Stimulated activated CD8-positive, alpha-beta memory T cell treated with anti-CD3 and anti-CD28 coated beads, Interleukin-15, amount 100 ng/mL, for 1 hour (primary cell): ENCODE measurements around the gene SLC10A7.

ENCODE experiments used
- DNase-seq: peaks from one replicate; pipeline ENCODE4 v3.0.0-alpha.2; 2020; ENCODE audit warnings: low read depth

The SLC10A7 gene

GRCh38 chr4:146494143-146494542 lies 27.6 kb downstream of the SLC10A7 start:
- DNase-seq: no peak

- DNase-seq: no peak
Measured at GRCh38 chr4:146490106-146490505, 31.6 kb downstream of the SLC10A7 start.

- no peak for DNase-seq
Measured at GRCh38 chr4:146488495-146489174, 33.1 kb downstream of the SLC10A7 start.

GRCh38 chr4:146486565-146486964 lies 35.2 kb downstream of the SLC10A7 start:
- no peak for DNase-seq

GRCh38 chr4:146485968-146486367 lies 35.8 kb downstream of the SLC10A7 start:
- no peak for DNase-seq

GRCh38 chr4:146482788-146483187 lies 39.0 kb downstream of the SLC10A7 start:
- no peak for DNase-seq

- DNase-seq: no peak
Measured at GRCh38 chr4:146481246-146481645, 40.5 kb downstream of the SLC10A7 start.

GRCh38 chr4:146478009-146478408 lies 43.7 kb downstream of the SLC10A7 start:
- no peak for DNase-seq

- no peak for DNase-seq
Measured at GRCh38 chr4:146477054-146477453, 44.7 kb downstream of the SLC10A7 start.

GRCh38 chr4:146472404-146472803 lies 49.3 kb downstream of the SLC10A7 start:
- DNase-seq: no peak

- DNase-seq: no peak
Measured at GRCh38 chr4:146470604-146471003, 51.1 kb downstream of the SLC10A7 start.

GRCh38 chr4:146469022-146469421 lies 52.7 kb downstream of the SLC10A7 start:
- no peak for DNase-seq

GRCh38 chr4:146465628-146466027 lies 56.1 kb downstream of the SLC10A7 start:
- no peak for DNase-seq

- DNase-seq: no peak
Measured at GRCh38 chr4:146462251-146462650, 59.5 kb downstream of the SLC10A7 start.

- DNase-seq: no peak
Measured at GRCh38 chr4:146458594-146458993, 63.1 kb downstream of the SLC10A7 start.

- no peak for DNase-seq
Measured at GRCh38 chr4:146456681-146457080, 65.1 kb downstream of the SLC10A7 start.

GRCh38 chr4:146453181-146453807 lies 68.4 kb downstream of the SLC10A7 start:
- DNase-seq: no peak

GRCh38 chr4:146450524-146450923 lies 71.2 kb downstream of the SLC10A7 start:
- no peak for DNase-seq

GRCh38 chr4:146446555-146446954 lies 75.2 kb downstream of the SLC10A7 start:
- DNase-seq: no peak

GRCh38 chr4:146445198-146446150 lies 76.3 kb downstream of the SLC10A7 start:
- no peak for DNase-seq

GRCh38 chr4:146443525-146443924 lies 78.2 kb downstream of the SLC10A7 start:
- DNase-seq: no peak

- DNase-seq: no peak
Measured at GRCh38 chr4:146442801-146443200, 78.9 kb downstream of the SLC10A7 start.

GRCh38 chr4:146439999-146440398 lies 81.7 kb downstream of the SLC10A7 start:
- DNase-seq: no peak
